HCT116 (cell line): ENCODE data around the gene SHISAL2A. TPM values are rescaled to one million over a fixed set of nuclear protein-coding genes. Genes with fewer than 3 reads are reported as not detected.

ENCODE experiments used
- ATAC-seq: fragments of 200-7000 bp; cut with Tn5 transposase; 2 replicates; pipeline ENCODE4 v1.9.1; 2020; ENCODE audit warnings: mild to moderate bottlenecking, moderate library complexity
- BruUV-seq: library from RNA; stranded (reverse); fragments of 400-500 nt; replicated peaks from 2 replicates; lab custom pipeline; 2021; lab: Mats Ljungman, UMichigan
- CTCF ChIA-PET: fragments of 300-600 bp; sonication (Branson Sonifier 250); formaldehyde crosslinking; loops from one replicate; lab custom pipeline; 2021; ENCODE audit warnings: antibody characterized with exemption; lab: Charles Lee
- POLR2A ChIA-PET: fragments of 300-600, 350-600 bp; sonication (Branson Sonifier 250); formaldehyde crosslinking; loops from one replicate; lab custom pipeline; 2021; ENCODE audit warnings: antibody characterized with exemption; lab: Charles Lee
- RAD21 ChIA-PET, 2 experiments: fragments of 300-600 bp; sonication (Branson Sonifier 250); formaldehyde crosslinking; loops; one replicate each; lab custom pipeline; 2023; ENCODE audit warnings: low total read pairs in 2 of 2; ENCODE audit not compliant: uncharacterized antibody in 2 of 2, unreplicated experiment in 2 of 2, low non-redundant PET in 1 of 2; lab: Charles Lee
- DNase-seq: peaks from one replicate; pipeline ENCODE4 v3.0.0-alpha.2; 2010; ENCODE audit warnings: low read depth, low spot score
- H2AFZ ChIP-seq: fragments of 200-600 bp; shearing (Covaris generic), sonication (generic); 2 replicates; pipeline ENCODE4 v1.6.1; 2017; ENCODE audit warnings: low read depth, mixed run types, mixed read lengths, antibody characterized with exemption, low read length; ENCODE audit not compliant: poor library complexity, severe bottlenecking
- H3K27ac ChIP-seq: 2 replicates; pipeline ENCODE4 v1.5.1; 2012; ENCODE audit warnings: low read depth, low read length
- H3K27me3 ChIP-seq: fragments of 200-600 bp; sonication (generic); 2 replicates; pipeline ENCODE4 v1.6.1; 2016; ENCODE audit warnings: mixed run types, low read length, mixed read lengths; ENCODE audit not compliant: insufficient read depth
- H3K36me3 ChIP-seq, 2 experiments: fragments of 200-500 bp in 1 of 2; fragments of 200-600 bp in 1 of 2; sonication (Bioruptor generic) in 1 of 2; sonication (generic) in 1 of 2; 2 replicates each; pipeline versions ENCODE4 v1.5.1 to v1.6.1; 2014 to 2016; ENCODE audit warnings: low read length in 2 of 2, inconsistent platforms in 1 of 2, mixed read lengths in 1 of 2, mixed run types in 1 of 2; ENCODE audit not compliant: insufficient read depth in 2 of 2, control insufficient read depth in 1 of 2
- H3K4me1 ChIP-seq, 2 experiments: fragments of 200-600 bp in 1 of 2; sonication (generic) in 1 of 2; 2 replicates each; pipeline versions ENCODE4 v1.5.1 to v1.6.1; 2012 to 2017; ENCODE audit warnings: low read length in 2 of 2, inconsistent platforms in 1 of 2, mild to moderate bottlenecking in 1 of 2, mixed read lengths in 1 of 2, mixed run types in 1 of 2, moderate library complexity in 1 of 2; ENCODE audit not compliant: insufficient read depth in 2 of 2, control insufficient read depth in 1 of 2
- H3K4me2 ChIP-seq: fragments of 200-600 bp; sonication (generic); 2 replicates; pipeline ENCODE4 v1.6.1; 2017; ENCODE audit warnings: mixed run types, low read length, mixed read lengths
- H3K4me3 ChIP-seq, 2 experiments: fragments of 200-600 bp in 1 of 2; sonication (generic) in 1 of 2; replicated peaks in 1 of 2; 2 replicates each; pipeline ENCODE4 v1.5.1; 2011 to 2016; ENCODE audit warnings: low read length in 2 of 2, control low read depth in 1 of 2, low read depth in 1 of 2, mild to moderate bottlenecking in 1 of 2, mixed read lengths in 1 of 2, mixed run types in 1 of 2
- H3K79me2 ChIP-seq: fragments of 200-600 bp; sonication (generic); 2 replicates; pipeline ENCODE4 v1.6.1; 2017; ENCODE audit warnings: mild to moderate bottlenecking, mixed run types, low read length, moderate library complexity, mixed read lengths; ENCODE audit not compliant: insufficient read depth
- H3K9ac ChIP-seq: fragments of 200-600 bp; sonication (generic); 2 replicates; pipeline ENCODE4 v1.6.1; 2016; ENCODE audit warnings: low read length, mixed read lengths
- H3K9me2 ChIP-seq: fragments of 200-600 bp; sonication (generic), shearing (Covaris generic); 2 replicates; pipeline ENCODE4 v1.6.1; 2017; ENCODE audit warnings: mixed run types, mild to moderate bottlenecking, moderate library complexity; ENCODE audit not compliant: insufficient read depth
- H3K9me3 ChIP-seq, 2 experiments: fragments of 200-500 bp in 1 of 2; fragments of 200-600 bp in 1 of 2; sonication (Bioruptor generic) in 1 of 2; sonication (generic) in 1 of 2; 2 replicates each; pipeline ENCODE4 v1.6.1; 2014 to 2017; ENCODE audit warnings: low read length in 2 of 2, mixed read lengths in 2 of 2, inconsistent platforms in 1 of 2, low read depth in 1 of 2, mild to moderate bottlenecking in 1 of 2, mixed run types in 1 of 2, moderate library complexity in 1 of 2; ENCODE audit not compliant: control insufficient read depth in 1 of 2, insufficient read depth in 1 of 2
- H4K20me1 ChIP-seq: fragments of 200-600 bp; sonication (generic), shearing (Covaris generic); 2 replicates; pipeline ENCODE4 v1.6.1; 2017; ENCODE audit warnings: mixed run types, mild to moderate bottlenecking, moderate library complexity; ENCODE audit not compliant: insufficient read depth
- ATF3 ChIP-seq: IDR thresholded peaks from 2 replicates; pipeline ENCODE4 v1.6.1; 2012
- CBX3 ChIP-seq: IDR thresholded peaks from 2 replicates; pipeline ENCODE4 v1.6.1; 2012; ENCODE audit warnings: low read depth
- CEBPB ChIP-seq: IDR thresholded peaks from 2 replicates; pipeline ENCODE4 v1.6.1; 2012; ENCODE audit warnings: low read depth
- ELF1 ChIP-seq: IDR thresholded peaks from 2 replicates; pipeline ENCODE4 v1.6.1; 2012; ENCODE audit warnings: low read depth, borderline replicate concordance
- EZH2phosphoT487 ChIP-seq: fragments of 200-600 bp; IDR thresholded peaks from 2 replicates; pipeline ENCODE4 v1.6.1; 2018; ENCODE audit warnings: antibody characterized with exemption, borderline replicate concordance
- FOSL1 ChIP-seq: IDR thresholded peaks from 2 replicates; pipeline ENCODE4 v1.6.1; 2012; ENCODE audit warnings: low read depth
- JUND ChIP-seq: IDR thresholded peaks from 2 replicates; pipeline ENCODE4 v1.6.1; 2012
- MAX ChIP-seq: IDR thresholded peaks from 2 replicates; pipeline ENCODE4 v1.6.1; 2012
- POLR2AphosphoS5 ChIP-seq: IDR thresholded peaks from 2 replicates; pipeline ENCODE4 v1.6.1; 2011; ENCODE audit warnings: mild to moderate bottlenecking, low read depth, low read length, moderate library complexity
- RAD21 ChIP-seq: IDR thresholded peaks from 2 replicates; pipeline ENCODE4 v1.6.1; 2012; ENCODE audit warnings: low read depth, mild to moderate bottlenecking
- SIN3A ChIP-seq: IDR thresholded peaks from 2 replicates; pipeline ENCODE4 v1.6.1; 2012; ENCODE audit warnings: low read depth
- SRF ChIP-seq: IDR thresholded peaks from 2 replicates; pipeline ENCODE4 v1.6.1; 2012; ENCODE audit warnings: low read depth
- YY1 ChIP-seq: IDR thresholded peaks from 2 replicates; pipeline ENCODE4 v1.6.1; 2011; ENCODE audit warnings: low read length, low read depth, moderate library complexity, mild to moderate bottlenecking; ENCODE audit not compliant: insufficient replicate concordance; ENCODE audit errors: extremely low read depth
- ZBTB33 ChIP-seq: IDR thresholded peaks from 2 replicates; pipeline ENCODE4 v1.6.1; 2011; ENCODE audit warnings: mild to moderate bottlenecking, low read length, moderate library complexity; ENCODE audit not compliant: insufficient replicate concordance; ENCODE audit errors: extremely low read depth
- ZNF274 ChIP-seq: fragments of 200-500 bp; sonication (Bioruptor generic); IDR thresholded peaks from 2 replicates; pipeline ENCODE4 v1.6.1; 2014; ENCODE audit warnings: mild to moderate bottlenecking, low read depth, low read length, inconsistent platforms
- intact Hi-C: fragments of 100-400 bp; cut with micrococcal nuclease; formaldehyde crosslinking; loops from 2 replicates; pipeline ENCODE4 v1.10.0; 2022
- total RNA-seq: library from RNA; stranded (reverse); gene quantifications from one replicate; pipeline ENCODE4 v1.2.1, GENCODE V29; 2021; ENCODE audit not compliant: unreplicated experiment

The SHISAL2A gene
- total RNA-seq, 1 experiment from 2014 or later: not detected

GRCh38 chr1:52585474-52585873 is 47.5 kb upstream of the SHISAL2A start:
- Histone ChIP-seq H3K79me2 (no peaks in the 10 kb centered on the region), H3K9me2 (no peaks in the 10 kb centered on the region), H2AFZ (no peak overlapping the region), H3K36me3 (no peaks in the 10 kb centered on the region), H3K4me2 (no peak overlapping the region), H3K27me3 (no peaks in the 10 kb centered on the region), H4K20me1 (no peaks in the 10 kb centered on the region), H3K4me3 (no peak overlapping the region), H3K4me1 (no peaks in the 10 kb centered on the region), H3K9ac (no peak overlapping the region), H3K9me3 (no peaks in the 10 kb centered on the region), H3K27ac (no peak overlapping the region)
- ChIA-PET CTCF (no interaction called here), RAD21 (no interaction called here), POLR2A (no interaction called here)
- ATAC-seq (no peak), DNase-seq (no peak)
- BruUV-seq: no TSS peak
- intact Hi-C loops: no loop called here
- TF ChIP-seq YY1 (no peak), ZNF274 (no peak), ELF1 (no peak), SRF (no peak), ZBTB33 (no peak), EZH2phosphoT487 (no peak), POLR2AphosphoS5 (no peak), FOSL1 (no peak), CBX3 (no peak), JUND (no peak), SIN3A (no peak), RAD21 (no peak), CEBPB (no peak), MAX (no peak), ATF3 (no peak)
